Body of pancreas (tissue), 4 donors: Measurements from ENCODE around the gene HTR3A.

Experiments
- POLR2A ChIP-seq, 3 donors: fragments of 450-650 bp; IDR thresholded peaks; one replicate each; pipeline ENCODE4 v1.6.1; 2016; ENCODE audit warnings: antibody characterized with exemption in 3 of 3, mild to moderate bottlenecking in 2 of 3
- TF ChIP-seq, protein P1 (sequence below), 7 experiments: fragments of 450-650 bp in 4 of 7; fragments of 200-600 bp in 3 of 7; sonication (generic) in 3 of 7; IDR thresholded peaks; one replicate each; pipeline ENCODE4 v1.5.1; 2016 to 2019; ENCODE audit warnings: antibody characterized with exemption in 7 of 7

DNA sequence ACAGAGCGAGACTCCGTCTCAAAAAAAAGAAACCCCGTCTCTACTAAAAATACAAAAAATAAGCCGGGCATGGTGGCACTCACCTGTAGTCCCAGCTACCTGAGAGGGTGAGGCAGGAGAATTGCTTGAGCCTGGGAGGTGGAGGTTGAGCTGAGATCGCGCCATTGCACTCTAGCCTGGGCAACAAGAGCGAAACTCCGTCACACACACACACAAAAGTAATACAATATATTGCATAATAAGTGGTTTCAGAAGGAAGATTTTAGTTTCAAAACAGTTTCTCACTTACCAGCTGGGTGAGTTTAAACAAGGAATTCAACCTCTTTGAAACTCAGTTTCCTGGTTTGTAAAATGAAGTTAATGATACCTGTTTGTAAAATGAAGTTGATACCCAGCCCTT, 32.7 kb upstream of the HTR3A start:
- TF ChIP-seq, protein P1, sequence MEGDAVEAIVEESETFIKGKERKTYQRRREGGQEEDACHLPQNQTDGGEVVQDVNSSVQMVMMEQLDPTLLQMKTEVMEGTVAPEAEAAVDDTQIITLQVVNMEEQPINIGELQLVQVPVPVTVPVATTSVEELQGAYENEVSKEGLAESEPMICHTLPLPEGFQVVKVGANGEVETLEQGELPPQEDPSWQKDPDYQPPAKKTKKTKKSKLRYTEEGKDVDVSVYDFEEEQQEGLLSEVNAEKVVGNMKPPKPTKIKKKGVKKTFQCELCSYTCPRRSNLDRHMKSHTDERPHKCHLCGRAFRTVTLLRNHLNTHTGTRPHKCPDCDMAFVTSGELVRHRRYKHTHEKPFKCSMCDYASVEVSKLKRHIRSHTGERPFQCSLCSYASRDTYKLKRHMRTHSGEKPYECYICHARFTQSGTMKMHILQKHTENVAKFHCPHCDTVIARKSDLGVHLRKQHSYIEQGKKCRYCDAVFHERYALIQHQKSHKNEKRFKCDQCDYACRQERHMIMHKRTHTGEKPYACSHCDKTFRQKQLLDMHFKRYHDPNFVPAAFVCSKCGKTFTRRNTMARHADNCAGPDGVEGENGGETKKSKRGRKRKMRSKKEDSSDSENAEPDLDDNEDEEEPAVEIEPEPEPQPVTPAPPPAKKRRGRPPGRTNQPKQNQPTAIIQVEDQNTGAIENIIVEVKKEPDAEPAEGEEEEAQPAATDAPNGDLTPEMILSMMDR (IDR thresholded peaks at IDR 0.05), result no peak
- TF ChIP-seq POLR2A (IDR thresholded peaks at IDR 0.05), result no peak
